22Rv1 (cell line): ENCODE data around the gene PDLIM5.

ENCODE experiments used
- CTCF ChIP-seq: fragments of 450-650 bp; IDR thresholded peaks from 2 replicates; pipeline ENCODE4 v1.5.1; 2017; ENCODE audit warnings: mild to moderate bottlenecking
- ZFX ChIP-seq: fragments of 450-650 bp; IDR thresholded peaks from 2 replicates; pipeline ENCODE4 v1.6.1; 2017; ENCODE audit warnings: antibody characterized with exemption, borderline replicate concordance

DNA sequence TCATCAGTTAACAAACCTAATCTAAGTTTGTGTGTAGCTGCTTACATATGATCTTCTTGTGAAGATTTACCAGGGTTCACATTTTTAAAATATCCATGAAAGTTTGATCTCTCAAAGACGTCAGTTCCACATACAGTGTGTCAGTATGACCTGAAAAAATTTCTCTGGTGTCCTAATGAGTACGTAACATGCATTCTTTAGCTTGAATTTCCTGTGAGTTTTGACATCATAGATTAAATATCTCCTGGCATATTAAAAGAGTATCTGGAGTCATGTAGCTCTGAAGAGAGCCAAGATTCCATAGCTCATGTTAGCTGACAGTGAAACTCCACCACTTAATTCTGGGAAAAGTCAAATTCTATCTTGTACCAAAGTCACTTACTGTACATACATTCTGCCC is 43.9 kb upstream of the PDLIM5 start:
- TF ChIP-seq CTCF, result no peak
- TF ChIP-seq ZFX, result no peak
